K562 (cell line): Measurements from ENCODE around the gene PCDHGA4. TPM values are rescaled to one million over a fixed set of nuclear protein-coding genes. Genes with fewer than 3 reads are reported as not detected.
A peak's percentile ranks its signal among the peaks of the same experiment; 100 is the strongest.
"Not testable (repeated sequence)": the region's sequence is repeated elsewhere in the genome, so short reads cannot be mapped to it uniquely, and the experiment has no call there.

ENCODE experiments used
- ATAC-seq: fragments of 200-7000 bp; cut with Tn5 transposase; 3 replicates; pipeline ENCODE4 v1.9.1; 2020; ENCODE audit warnings: moderate library complexity
- BruUV-seq: library from RNA; stranded (reverse); fragments of 400-500 nt; replicated peaks from 2 replicates; lab custom pipeline; 2021; lab: Mats Ljungman, UMichigan
- CTCF ChIA-PET: fragments of 300-600 bp; formaldehyde crosslinking; extraction: SDS; loops from one replicate; lab custom pipeline; 2021; ENCODE audit warnings: low intra/inter-chr PET ratio; lab: Yijun Ruan, JAX
- POLR2A ChIA-PET: fragments of 300-600, 350-650 bp; sonication (Branson Sonifier 250); formaldehyde crosslinking; extraction: SDS; loops from one replicate; lab custom pipeline; 2021; ENCODE audit warnings: antibody characterized with exemption, inconsistent platforms; lab: Yijun Ruan, JAX
- DNase-seq, 4 experiments: peaks; one replicate each; pipeline versions ENCODE4 v3.0.0 to v3.0.0-alpha.2; 2011 to 2018; ENCODE audit warnings: low spot score in 3 of 4, mixed read lengths in 3 of 4; ENCODE audit errors: extremely low read depth in 1 of 4
- FAIRE-seq: peaks from 2 replicates; lab custom pipeline; 2011; peaks lifted over from hg19 to GRCh38; lab: Jason Lieb, UNC
- H2AFZ ChIP-seq: 2 replicates; pipeline ENCODE4 v1.6.0; 2011; ENCODE audit warnings: low read depth, low read length, control low read depth, inconsistent platforms
- H3K27ac ChIP-seq: fragments of 200-600 bp; 3 replicates; pipeline ENCODE4 v1.8.0; 2011; ENCODE audit warnings: low read depth, mild to moderate bottlenecking, control low read depth, inconsistent platforms, low read length, moderate library complexity, mixed read lengths; ENCODE audit errors: extremely low read depth
- H3K27me3 ChIP-seq, 2 experiments: fragments of 300-600 bp in 1 of 2; 2 replicates in 1 of 2; 3 replicates in 1 of 2; pipeline versions ENCODE4 v1.6.0 to v1.8.0; 2011; ENCODE audit warnings: inconsistent platforms in 2 of 2, low read length in 2 of 2, mild to moderate bottlenecking in 1 of 2, mixed read lengths in 1 of 2, moderate library complexity in 1 of 2; ENCODE audit not compliant: control insufficient read depth in 2 of 2, insufficient read depth in 2 of 2
- H3K36me3 ChIP-seq: fragments of 300-600 bp; 3 replicates; pipeline ENCODE4 v1.8.0; 2011; ENCODE audit warnings: mild to moderate bottlenecking, low read length, inconsistent platforms; ENCODE audit not compliant: control insufficient read depth, insufficient read depth
- H3K4me1 ChIP-seq, 2 experiments: fragments of 200-600 bp in 1 of 2; replicated peaks in 1 of 2; 2 replicates in 1 of 2; 3 replicates in 1 of 2; pipeline versions ENCODE4 v1.5.1 to v1.8.0; 2011; ENCODE audit warnings: inconsistent platforms in 2 of 2, low read length in 2 of 2, mild to moderate bottlenecking in 1 of 2, mixed read lengths in 1 of 2, moderate library complexity in 1 of 2; ENCODE audit not compliant: control insufficient read depth in 2 of 2, insufficient read depth in 2 of 2
- H3K4me2 ChIP-seq: 2 replicates; pipeline ENCODE4 v1.6.1; 2011; ENCODE audit warnings: low read length, control low read depth, inconsistent platforms, mixed read lengths; ENCODE audit not compliant: insufficient read depth
- H3K4me3 ChIP-seq: fragments of 200-600 bp; sonication (generic), shearing (Covaris generic); 2 replicates; pipeline ENCODE4 v1.5.1; 2016; ENCODE audit warnings: control low read depth, inconsistent platforms
- H3K79me2 ChIP-seq: fragments of 200-600 bp; 3 replicates; pipeline ENCODE4 v1.8.0; 2011; ENCODE audit warnings: low read length, inconsistent platforms; ENCODE audit not compliant: control insufficient read depth, insufficient read depth
- H3K9ac ChIP-seq, 2 experiments: 2 replicates each; pipeline versions ENCODE4 v1.6.0 to v1.6.1; 2011; ENCODE audit warnings: low read depth in 2 of 2, low read length in 2 of 2, control low read depth in 1 of 2, inconsistent platforms in 1 of 2, mild to moderate bottlenecking in 1 of 2, mixed read lengths in 1 of 2; ENCODE audit not compliant: insufficient read depth in 1 of 2
- H3K9me1 ChIP-seq: one replicate; pipeline ENCODE4 v1.6.0; 2011; ENCODE audit warnings: inconsistent platforms, mild to moderate bottlenecking, low read length, moderate library complexity; ENCODE audit not compliant: control insufficient read depth, insufficient read depth
- H3K9me3 ChIP-seq: replicated peaks from 2 replicates; pipeline ENCODE4 v1.5.1; 2011; ENCODE audit warnings: low read depth, low read length, inconsistent platforms; ENCODE audit not compliant: control insufficient read depth, insufficient read depth
- H4K20me1 ChIP-seq: replicated peaks from 2 replicates; pipeline ENCODE4 v1.6.1; 2011; ENCODE audit warnings: low read length, inconsistent platforms, mixed read lengths; ENCODE audit not compliant: control insufficient read depth, insufficient read depth
- WGBS: fragments of 100-300 bp; shearing (Covaris generic); methylation state at CpG from one replicate; pipeline ENCODE4 v1.1.6; 2016; ENCODE audit warnings: low coverage, mixed read lengths; ENCODE audit not compliant: insufficient coverage; ENCODE audit errors: missing lambda C conversion rate; 5-methylcytosine and 5-hydroxymethylcytosine counted together
- in situ Hi-C: fragments of 300-500 bp; cut with MboI; formaldehyde crosslinking; loops from 4 replicates; pipeline ENCODE4 v1.15.0; 2018; ENCODE audit warnings: inconsistent platforms, mixed read lengths
- intact Hi-C: fragments of 100-400 bp; cut with micrococcal nuclease; formaldehyde crosslinking; loops from 2 replicates; pipeline ENCODE4 v1.14.2; 2022
- polyA plus RNA-seq, 8 experiments: library from polyadenylated mRNA; depleted of rRNA in 4 of 8; stranded (reverse) in 5 of 8; unstranded in 3 of 8; fragments of >200 nt; fragmentation: Nextera tagmentation in 2 of 8; fragmentation: Illumina TruSeq in 1 of 8; extraction: Ambion mirVana in 2 of 8; extraction: Trizol in 1 of 8; gene quantifications; 2 replicates each; pipeline versions ENCODE4 v1.2.1 to v1.2.3, GENCODE V29; 2011 to 2014; ENCODE audit warnings: inconsistent platforms in 1 of 8, missing spikeins in 1 of 8
- total RNA-seq, 7 experiments: library from RNA; depleted of rRNA in 6 of 7; stranded (reverse); fragments of >200 nt in 6 of 7; fragmentation: Illumina TruSeq in 2 of 7; extraction: Trizol in 2 of 7; gene quantifications; 2 replicates each; pipeline versions ENCODE4 v1.2.1 to v1.2.3, GENCODE V29; 2011 to 2021; ENCODE audit warnings: low replicate concordance in 1 of 7
- TF ChIP-seq, protein P1 (sequence below): fragments of 450-650 bp; IDR thresholded peaks from 2 replicates; pipeline ENCODE4 v1.6.1; 2016
- TF ChIP-seq, protein P2 (sequence below): IDR thresholded peaks from 2 replicates; pipeline ENCODE4 v1.6.1; 2011; ENCODE audit warnings: borderline replicate concordance, low read depth, mild to moderate bottlenecking, moderate library complexity, low read length; ENCODE audit not compliant: insufficient read depth, poor library complexity, severe bottlenecking
- TF ChIP-seq, protein P3 (sequence below), 3 experiments: IDR thresholded peaks in 2 of 3; conservative IDR thresholded peaks in 1 of 3; 2 replicates each; pipeline ENCODE4 v1.5.1; 2011 to 2012; ENCODE audit warnings: low read length in 3 of 3, mild to moderate bottlenecking in 3 of 3, control low read depth in 2 of 3, improper control_type of control experiment in 1 of 3, inconsistent platforms in 1 of 3, low read depth in 1 of 3, mixed read lengths in 1 of 3, moderate library complexity in 1 of 3; ENCODE audit not compliant: insufficient read depth in 2 of 3

Gene PCDHGA4
- total and polyA plus RNA-seq, 9 of the 15 experiments (the other 6 are each of a cell fraction or from before 2014, with no cell fraction given), result 0.12 to 0.40 (median 0.36) TPM; not detected in 2

DNA sequence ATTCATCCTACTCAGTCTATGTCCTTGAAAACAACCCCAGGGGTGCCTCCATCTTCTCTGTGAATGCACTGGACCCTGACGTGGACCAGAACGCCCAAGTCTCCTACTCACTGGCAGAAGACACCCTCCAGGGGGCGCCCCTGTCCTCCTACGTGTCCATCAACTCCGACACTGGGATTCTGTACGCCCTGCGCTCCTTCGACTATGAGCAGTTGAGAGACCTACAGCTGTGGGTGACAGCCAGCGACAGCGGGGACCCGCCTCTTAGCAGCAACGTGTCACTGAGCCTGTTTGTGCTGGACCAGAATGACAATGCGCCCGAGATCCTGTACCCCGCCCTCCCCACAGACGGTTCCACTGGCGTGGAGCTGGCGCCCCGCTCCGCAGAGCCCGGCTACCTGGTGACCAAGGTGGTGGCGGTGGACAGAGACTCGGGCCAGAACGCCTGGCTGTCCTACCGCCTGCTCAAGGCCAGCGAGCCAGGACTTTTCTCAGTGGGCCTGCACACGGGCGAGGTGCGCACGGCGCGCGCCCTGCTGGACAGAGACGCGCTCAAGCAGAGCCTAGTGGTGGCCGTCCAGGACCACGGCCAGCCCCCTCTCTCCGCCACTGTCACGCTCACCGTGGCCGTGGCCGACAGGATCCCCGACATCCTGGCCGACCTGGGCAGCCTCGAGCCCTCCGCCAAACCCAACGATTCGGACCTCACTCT, 20.8 kb downstream of the PCDHGA4 start:
- intact Hi-C loops, H3K9ac ChIP-seq, H3K4me2 ChIP-seq, H3K4me3 ChIP-seq, POLR2A ChIA-PET, BruUV-seq, H3K27ac ChIP-seq, H3K79me2 ChIP-seq, H4K20me1 ChIP-seq, H3K9me3 ChIP-seq, H2AFZ ChIP-seq, CTCF ChIA-PET, H3K4me1 ChIP-seq, in situ Hi-C loops, H3K9me1 ChIP-seq, H3K36me3 ChIP-seq, FAIRE-seq: not testable (repeated sequence)
- TF ChIP-seq, protein P1, sequence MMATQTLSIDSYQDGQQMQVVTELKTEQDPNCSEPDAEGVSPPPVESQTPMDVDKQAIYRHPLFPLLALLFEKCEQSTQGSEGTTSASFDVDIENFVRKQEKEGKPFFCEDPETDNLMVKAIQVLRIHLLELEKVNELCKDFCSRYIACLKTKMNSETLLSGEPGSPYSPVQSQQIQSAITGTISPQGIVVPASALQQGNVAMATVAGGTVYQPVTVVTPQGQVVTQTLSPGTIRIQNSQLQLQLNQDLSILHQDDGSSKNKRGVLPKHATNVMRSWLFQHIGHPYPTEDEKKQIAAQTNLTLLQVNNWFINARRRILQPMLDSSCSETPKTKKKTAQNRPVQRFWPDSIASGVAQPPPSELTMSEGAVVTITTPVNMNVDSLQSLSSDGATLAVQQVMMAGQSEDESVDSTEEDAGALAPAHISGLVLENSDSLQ, result peak; percentile 55
- TF ChIP-seq, protein P2, sequence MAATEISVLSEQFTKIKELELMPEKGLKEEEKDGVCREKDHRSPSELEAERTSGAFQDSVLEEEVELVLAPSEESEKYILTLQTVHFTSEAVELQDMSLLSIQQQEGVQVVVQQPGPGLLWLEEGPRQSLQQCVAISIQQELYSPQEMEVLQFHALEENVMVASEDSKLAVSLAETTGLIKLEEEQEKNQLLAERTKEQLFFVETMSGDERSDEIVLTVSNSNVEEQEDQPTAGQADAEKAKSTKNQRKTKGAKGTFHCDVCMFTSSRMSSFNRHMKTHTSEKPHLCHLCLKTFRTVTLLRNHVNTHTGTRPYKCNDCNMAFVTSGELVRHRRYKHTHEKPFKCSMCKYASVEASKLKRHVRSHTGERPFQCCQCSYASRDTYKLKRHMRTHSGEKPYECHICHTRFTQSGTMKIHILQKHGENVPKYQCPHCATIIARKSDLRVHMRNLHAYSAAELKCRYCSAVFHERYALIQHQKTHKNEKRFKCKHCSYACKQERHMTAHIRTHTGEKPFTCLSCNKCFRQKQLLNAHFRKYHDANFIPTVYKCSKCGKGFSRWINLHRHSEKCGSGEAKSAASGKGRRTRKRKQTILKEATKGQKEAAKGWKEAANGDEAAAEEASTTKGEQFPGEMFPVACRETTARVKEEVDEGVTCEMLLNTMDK, result peak; percentile 40
- TF ChIP-seq, protein P3, sequence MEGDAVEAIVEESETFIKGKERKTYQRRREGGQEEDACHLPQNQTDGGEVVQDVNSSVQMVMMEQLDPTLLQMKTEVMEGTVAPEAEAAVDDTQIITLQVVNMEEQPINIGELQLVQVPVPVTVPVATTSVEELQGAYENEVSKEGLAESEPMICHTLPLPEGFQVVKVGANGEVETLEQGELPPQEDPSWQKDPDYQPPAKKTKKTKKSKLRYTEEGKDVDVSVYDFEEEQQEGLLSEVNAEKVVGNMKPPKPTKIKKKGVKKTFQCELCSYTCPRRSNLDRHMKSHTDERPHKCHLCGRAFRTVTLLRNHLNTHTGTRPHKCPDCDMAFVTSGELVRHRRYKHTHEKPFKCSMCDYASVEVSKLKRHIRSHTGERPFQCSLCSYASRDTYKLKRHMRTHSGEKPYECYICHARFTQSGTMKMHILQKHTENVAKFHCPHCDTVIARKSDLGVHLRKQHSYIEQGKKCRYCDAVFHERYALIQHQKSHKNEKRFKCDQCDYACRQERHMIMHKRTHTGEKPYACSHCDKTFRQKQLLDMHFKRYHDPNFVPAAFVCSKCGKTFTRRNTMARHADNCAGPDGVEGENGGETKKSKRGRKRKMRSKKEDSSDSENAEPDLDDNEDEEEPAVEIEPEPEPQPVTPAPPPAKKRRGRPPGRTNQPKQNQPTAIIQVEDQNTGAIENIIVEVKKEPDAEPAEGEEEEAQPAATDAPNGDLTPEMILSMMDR (IDR thresholded peaks at IDR 0.05 in 2 of 3, conservative IDR thresholded peaks at IDR 0.05 in 1 of 3; ENCODE audit: insufficient read depth in 2 of 3, low read depth in 1 of 3, low read length in 3 of 3), result peak; percentile 8 to 37 (median 35); a peak in 3 of 6 replicates
- peak; percentile 72; the same call in 2 of the 3 replicates for ATAC-seq
- DNase-seq, result peak in 1 of 4 experiments; percentile 30
- H3K27me3 ChIP-seq, result peaks cover 4 to 32% of the 10 kb centered on the region in 2 experiments; a peak in 4 of 5 replicates
- 28% methylated on average over 23 of the region's 48 CpGs for WGBS
